Cardiac muscle cell (in vitro differentiated cells and primary cell): ENCODE data around the gene LARGE1. TPM values are rescaled to one million over a fixed set of nuclear protein-coding genes. Genes with fewer than 3 reads are reported as not detected.
A peak's percentile ranks its signal among the peaks of the same experiment; 100 is the strongest.

Experiments used
- DNase-seq, 2 donors: peaks; one replicate each; pipeline versions ENCODE4 v3.0.0 to v3.0.0-alpha.2; 2010 to 2017; ENCODE audit warnings: low read depth in 1 of 2, low spot score in 1 of 2
- H3K27ac ChIP-seq: fragments of 200-600 bp; sonication (generic); 2 replicates; pipeline ENCODE4 v1.5.1; 2016
- H3K27me3 ChIP-seq: fragments of 200-600 bp; sonication (generic); 2 replicates; pipeline ENCODE4 v1.6.0; 2016; ENCODE audit warnings: control low read depth
- H3K36me3 ChIP-seq: fragments of 200-600 bp; sonication (generic); 2 replicates; pipeline ENCODE4 v1.5.1; 2016; ENCODE audit warnings: control low read depth
- H3K4me1 ChIP-seq: fragments of 200-600 bp; sonication (generic); 2 replicates; pipeline ENCODE4 v1.8.1; 2017; ENCODE audit warnings: low read depth, mild to moderate bottlenecking, mixed run types
- H3K4me3 ChIP-seq: fragments of 200-600 bp; sonication (generic); 2 replicates; pipeline ENCODE4 v1.5.1; 2016; ENCODE audit warnings: mild to moderate bottlenecking
- H3K9me3 ChIP-seq: fragments of 200-600 bp; sonication (generic); 2 replicates; pipeline ENCODE4 v1.5.1; 2017; ENCODE audit warnings: low read depth, mild to moderate bottlenecking, control low read depth
- polyA plus RNA-seq: library from polyadenylated mRNA; unstranded; fragments of >200 nt; fragmentation: Nextera tagmentation; extraction: Ambion mirVana; gene quantifications from 2 replicates; pipeline ENCODE4 v1.2.1, GENCODE V29; 2016
- total RNA-seq: library from RNA; depleted of rRNA; stranded (reverse); fragments of >200 nt; gene quantifications from 2 replicates; pipeline ENCODE4 v1.2.3, GENCODE V29; 2016
- TF ChIP-seq, protein P1 (sequence below): IDR thresholded peaks from 2 replicates; pipeline ENCODE4 v1.5.1; 2012; ENCODE audit warnings: low read depth, mild to moderate bottlenecking, low read length

LARGE1 gene
- total and polyA plus RNA-seq, 2 experiments from 2014 or later = 18.4 to 34.3 TPM

DNA sequence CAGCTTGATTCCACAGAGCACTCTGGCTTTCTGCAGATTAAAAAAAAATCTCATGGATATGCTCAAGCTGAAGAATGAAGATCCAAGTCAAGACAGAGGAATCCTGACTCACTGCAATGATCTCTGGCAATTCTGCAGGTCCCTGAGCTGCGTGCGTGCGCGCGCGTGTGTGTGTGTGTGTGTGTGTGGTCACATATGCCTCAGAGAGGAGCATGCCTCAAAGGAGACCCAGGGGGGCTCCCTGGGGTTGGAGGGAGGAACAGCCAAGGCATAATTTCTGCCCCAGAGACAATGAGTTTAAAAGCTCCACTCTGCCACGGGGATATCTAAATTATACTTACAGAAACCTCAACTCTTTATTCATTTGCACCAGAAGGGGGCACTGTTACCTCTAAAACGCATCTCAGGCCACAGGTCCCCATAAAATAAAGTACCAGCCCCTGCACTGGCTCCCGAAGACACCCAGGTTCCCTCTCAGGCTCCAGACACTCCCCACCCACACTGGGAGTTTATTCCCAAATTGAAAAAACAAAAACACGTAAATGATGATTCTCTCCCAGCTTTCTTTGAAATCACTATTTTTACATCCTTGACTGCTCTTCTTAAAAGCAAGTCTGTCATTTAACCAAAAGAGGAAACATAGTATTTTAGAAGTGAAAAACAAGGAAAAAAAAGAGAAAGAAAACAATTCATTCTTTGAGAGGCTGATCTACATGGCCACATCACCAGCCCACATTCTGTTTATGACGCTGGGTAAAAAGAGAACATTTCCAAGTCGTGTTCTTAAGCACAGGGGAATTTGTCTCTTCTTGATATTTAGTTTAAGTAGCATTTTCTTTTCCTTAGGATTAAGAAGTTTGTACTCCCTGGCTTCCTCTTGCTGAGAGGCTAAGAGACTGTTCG lies 401.0 kb downstream of the LARGE1 start:
- no peak overlapping the region for H3K27ac ChIP-seq
- H3K36me3 ChIP-seq = no peaks in the 10 kb centered on the region
- H3K4me3 ChIP-seq = no peak overlapping the region
- no peaks in the 10 kb centered on the region for H3K9me3 ChIP-seq
- peak; percentile 58 to 71 for DNase-seq
- no peaks in the 10 kb centered on the region for H3K27me3 ChIP-seq
- TF ChIP-seq, protein P1, sequence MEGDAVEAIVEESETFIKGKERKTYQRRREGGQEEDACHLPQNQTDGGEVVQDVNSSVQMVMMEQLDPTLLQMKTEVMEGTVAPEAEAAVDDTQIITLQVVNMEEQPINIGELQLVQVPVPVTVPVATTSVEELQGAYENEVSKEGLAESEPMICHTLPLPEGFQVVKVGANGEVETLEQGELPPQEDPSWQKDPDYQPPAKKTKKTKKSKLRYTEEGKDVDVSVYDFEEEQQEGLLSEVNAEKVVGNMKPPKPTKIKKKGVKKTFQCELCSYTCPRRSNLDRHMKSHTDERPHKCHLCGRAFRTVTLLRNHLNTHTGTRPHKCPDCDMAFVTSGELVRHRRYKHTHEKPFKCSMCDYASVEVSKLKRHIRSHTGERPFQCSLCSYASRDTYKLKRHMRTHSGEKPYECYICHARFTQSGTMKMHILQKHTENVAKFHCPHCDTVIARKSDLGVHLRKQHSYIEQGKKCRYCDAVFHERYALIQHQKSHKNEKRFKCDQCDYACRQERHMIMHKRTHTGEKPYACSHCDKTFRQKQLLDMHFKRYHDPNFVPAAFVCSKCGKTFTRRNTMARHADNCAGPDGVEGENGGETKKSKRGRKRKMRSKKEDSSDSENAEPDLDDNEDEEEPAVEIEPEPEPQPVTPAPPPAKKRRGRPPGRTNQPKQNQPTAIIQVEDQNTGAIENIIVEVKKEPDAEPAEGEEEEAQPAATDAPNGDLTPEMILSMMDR = peak; percentile 53
- peaks cover 5% of the 10 kb centered on the region for H3K4me1 ChIP-seq

- Histone ChIP-seq H3K4me1 (peaks cover 6% of the 10 kb centered on the region), H3K36me3 (no peaks in the 10 kb centered on the region), H3K27ac (no peak overlapping the region), H3K9me3 (no peaks in the 10 kb centered on the region), H3K4me3 (no peak overlapping the region), H3K27me3 (no peaks in the 10 kb centered on the region)
- TF ChIP-seq, protein P1 = no peak
- no peak for DNase-seq
Observed at GRCh38 chr22:33518405-33518804, 401.9 kb downstream of the LARGE1 start.

GRCh38 chr22:33515795-33516194 lies 404.5 kb downstream of the LARGE1 start:
- Histone ChIP-seq H3K27me3 (no peaks in the 10 kb centered on the region), H3K4me1 (peaks cover 12% of the 10 kb centered on the region), H3K36me3 (no peaks in the 10 kb centered on the region), H3K9me3 (no peaks in the 10 kb centered on the region), H3K27ac (no peak overlapping the region), H3K4me3 (no peak overlapping the region)
- TF ChIP-seq, protein P1 = no peak
- DNase-seq = peak in 1 of 2 donors; percentile 30

- DNase-seq = peak in 1 of 2 donors; percentile 41
- Histone ChIP-seq H3K27ac (no peak overlapping the region), H3K4me1 (peaks cover 12% of the 10 kb centered on the region), H3K4me3 (no peak overlapping the region), H3K36me3 (no peaks in the 10 kb centered on the region), H3K9me3 (no peaks in the 10 kb centered on the region), H3K27me3 (no peaks in the 10 kb centered on the region)
- TF ChIP-seq, protein P1 = no peak
Observed at GRCh38 chr22:33513388-33514338, 406.6 kb downstream of the LARGE1 start.

DNA sequence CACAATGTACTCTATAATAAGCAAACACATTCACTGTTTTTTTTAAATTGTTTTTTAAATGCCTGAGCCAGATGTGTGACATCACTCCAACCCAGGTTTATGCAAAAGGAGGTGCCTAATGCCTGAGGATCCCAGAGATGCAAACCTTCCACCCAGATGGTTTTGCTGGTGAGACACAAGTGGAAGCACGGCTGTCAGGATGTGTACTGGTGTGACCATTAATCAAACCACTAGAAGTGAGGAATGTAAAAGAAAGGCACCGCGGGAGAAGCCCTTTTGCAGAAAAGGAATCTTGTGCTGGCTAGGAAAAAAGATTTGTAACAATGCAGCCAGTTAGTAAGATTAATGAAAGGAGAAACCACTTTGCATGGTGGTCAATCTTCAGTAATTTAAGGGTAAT lies 407.4 kb downstream of the LARGE1 start:
- Histone ChIP-seq H3K9me3 (no peaks in the 10 kb centered on the region), H3K36me3 (no peaks in the 10 kb centered on the region), H3K4me1 (peaks cover 12% of the 10 kb centered on the region), H3K27me3 (no peaks in the 10 kb centered on the region), H3K4me3 (no peak overlapping the region), H3K27ac (no peak overlapping the region)
- TF ChIP-seq, protein P1 = no peak
- peak in 1 of 2 donors; percentile 18 for DNase-seq
